ENCODE measurements around the gene SLC50A1.

SLC50A1 gene, protein sequence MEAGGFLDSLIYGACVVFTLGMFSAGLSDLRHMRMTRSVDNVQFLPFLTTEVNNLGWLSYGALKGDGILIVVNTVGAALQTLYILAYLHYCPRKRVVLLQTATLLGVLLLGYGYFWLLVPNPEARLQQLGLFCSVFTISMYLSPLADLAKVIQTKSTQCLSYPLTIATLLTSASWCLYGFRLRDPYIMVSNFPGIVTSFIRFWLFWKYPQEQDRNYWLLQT

DNA sequence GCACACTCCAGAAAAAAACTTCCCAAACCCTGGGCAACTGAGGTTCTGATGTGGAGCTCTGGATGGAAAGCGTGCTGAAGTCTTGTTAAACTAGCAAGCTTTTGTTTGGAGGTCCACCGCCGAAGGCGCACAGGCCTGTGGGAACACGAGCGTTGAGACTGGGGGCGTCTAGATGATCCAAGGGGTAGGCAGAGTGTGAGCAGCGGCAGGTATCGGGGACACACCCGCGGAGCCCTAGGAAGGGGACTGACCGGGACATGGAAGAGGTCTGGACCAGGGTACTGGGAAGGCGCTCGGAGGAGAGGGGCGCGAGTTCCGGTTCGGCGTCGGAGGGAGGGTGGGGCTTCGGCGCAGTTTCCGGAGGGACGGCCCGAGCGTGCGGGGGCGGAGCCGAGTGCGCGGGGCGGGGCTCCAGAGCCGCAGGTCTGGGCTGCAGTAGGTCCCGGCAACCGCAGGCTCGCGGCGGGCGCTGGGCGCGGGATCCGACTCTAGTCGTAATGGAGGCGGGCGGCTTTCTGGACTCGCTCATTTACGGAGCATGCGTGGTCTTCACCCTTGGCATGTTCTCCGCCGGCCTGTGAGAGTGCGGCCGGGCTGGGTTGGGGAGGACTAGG lies at the start of gene SLC50A1:
Gene SLC50A1 (plus strand): TSS at position 438 of the 614 bp plus-strand sequence. CDS start 60 bp downstream, at position 498.
- Histone ChIP-seq H3K9me3 (ENCODE audit: severe bottlenecking) (no peaks in the 10 kb centered on the region), H3K4me3 (ENCODE audit: severe bottlenecking) (peak within 1 kb of the TSS; percentile 41), H3K4me1 (ENCODE audit: insufficient read depth, poor library complexity, severe bottlenecking) (peaks cover 19% of the 10 kb centered on the region), H3K36me3 (ENCODE audit: low read depth) (peaks cover 53% of the 10 kb centered on the region), H3K27me3 (ENCODE audit: insufficient read depth, poor library complexity, severe bottlenecking) (no peaks in the 10 kb centered on the region), H3K27ac (ENCODE audit: poor library complexity, severe bottlenecking) (peak within 1 kb of the TSS; percentile 91)
- ATAC-seq (ENCODE audit: low read depth) (peak; percentile 73), DNase-seq (ENCODE audit: low spot score) (peak; percentile 94)
- TF ChIP-seq, protein P1, sequence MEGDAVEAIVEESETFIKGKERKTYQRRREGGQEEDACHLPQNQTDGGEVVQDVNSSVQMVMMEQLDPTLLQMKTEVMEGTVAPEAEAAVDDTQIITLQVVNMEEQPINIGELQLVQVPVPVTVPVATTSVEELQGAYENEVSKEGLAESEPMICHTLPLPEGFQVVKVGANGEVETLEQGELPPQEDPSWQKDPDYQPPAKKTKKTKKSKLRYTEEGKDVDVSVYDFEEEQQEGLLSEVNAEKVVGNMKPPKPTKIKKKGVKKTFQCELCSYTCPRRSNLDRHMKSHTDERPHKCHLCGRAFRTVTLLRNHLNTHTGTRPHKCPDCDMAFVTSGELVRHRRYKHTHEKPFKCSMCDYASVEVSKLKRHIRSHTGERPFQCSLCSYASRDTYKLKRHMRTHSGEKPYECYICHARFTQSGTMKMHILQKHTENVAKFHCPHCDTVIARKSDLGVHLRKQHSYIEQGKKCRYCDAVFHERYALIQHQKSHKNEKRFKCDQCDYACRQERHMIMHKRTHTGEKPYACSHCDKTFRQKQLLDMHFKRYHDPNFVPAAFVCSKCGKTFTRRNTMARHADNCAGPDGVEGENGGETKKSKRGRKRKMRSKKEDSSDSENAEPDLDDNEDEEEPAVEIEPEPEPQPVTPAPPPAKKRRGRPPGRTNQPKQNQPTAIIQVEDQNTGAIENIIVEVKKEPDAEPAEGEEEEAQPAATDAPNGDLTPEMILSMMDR (IDR thresholded peaks at IDR 0.05; ENCODE audit: poor library complexity, severe bottlenecking), result no peak

- peaks cover 13% of the 10 kb centered on the region for H3K27me3 ChIP-seq (ENCODE audit: insufficient read depth, poor library complexity, severe bottlenecking)
- peak overlapping the region; percentile 63 for H3K27ac ChIP-seq (ENCODE audit: poor library complexity, severe bottlenecking)
- H3K4me1 ChIP-seq (ENCODE audit: insufficient read depth, poor library complexity, severe bottlenecking), result peaks cover 14% of the 10 kb centered on the region
- ATAC-seq (ENCODE audit: low read depth) (no peak), DNase-seq (ENCODE audit: low spot score) (peak; percentile 68)
- peak overlapping the region; percentile 56 for H3K4me3 ChIP-seq (ENCODE audit: severe bottlenecking)
- no peaks in the 10 kb centered on the region for H3K36me3 ChIP-seq (ENCODE audit: low read depth)
- TF ChIP-seq, protein P1 (IDR thresholded peaks at IDR 0.05; ENCODE audit: poor library complexity, severe bottlenecking), result peak; percentile 96
- no peaks in the 10 kb centered on the region for H3K9me3 ChIP-seq (ENCODE audit: severe bottlenecking)
Observed at GRCh38 chr1:155086128-155086741, 49.4 kb upstream of the SLC50A1 start.

GRCh38 chr1:155086856-155087535 lies 48.7 kb upstream of the SLC50A1 start:
- H3K4me3 ChIP-seq (ENCODE audit: severe bottlenecking), result no peak overlapping the region

DNA sequence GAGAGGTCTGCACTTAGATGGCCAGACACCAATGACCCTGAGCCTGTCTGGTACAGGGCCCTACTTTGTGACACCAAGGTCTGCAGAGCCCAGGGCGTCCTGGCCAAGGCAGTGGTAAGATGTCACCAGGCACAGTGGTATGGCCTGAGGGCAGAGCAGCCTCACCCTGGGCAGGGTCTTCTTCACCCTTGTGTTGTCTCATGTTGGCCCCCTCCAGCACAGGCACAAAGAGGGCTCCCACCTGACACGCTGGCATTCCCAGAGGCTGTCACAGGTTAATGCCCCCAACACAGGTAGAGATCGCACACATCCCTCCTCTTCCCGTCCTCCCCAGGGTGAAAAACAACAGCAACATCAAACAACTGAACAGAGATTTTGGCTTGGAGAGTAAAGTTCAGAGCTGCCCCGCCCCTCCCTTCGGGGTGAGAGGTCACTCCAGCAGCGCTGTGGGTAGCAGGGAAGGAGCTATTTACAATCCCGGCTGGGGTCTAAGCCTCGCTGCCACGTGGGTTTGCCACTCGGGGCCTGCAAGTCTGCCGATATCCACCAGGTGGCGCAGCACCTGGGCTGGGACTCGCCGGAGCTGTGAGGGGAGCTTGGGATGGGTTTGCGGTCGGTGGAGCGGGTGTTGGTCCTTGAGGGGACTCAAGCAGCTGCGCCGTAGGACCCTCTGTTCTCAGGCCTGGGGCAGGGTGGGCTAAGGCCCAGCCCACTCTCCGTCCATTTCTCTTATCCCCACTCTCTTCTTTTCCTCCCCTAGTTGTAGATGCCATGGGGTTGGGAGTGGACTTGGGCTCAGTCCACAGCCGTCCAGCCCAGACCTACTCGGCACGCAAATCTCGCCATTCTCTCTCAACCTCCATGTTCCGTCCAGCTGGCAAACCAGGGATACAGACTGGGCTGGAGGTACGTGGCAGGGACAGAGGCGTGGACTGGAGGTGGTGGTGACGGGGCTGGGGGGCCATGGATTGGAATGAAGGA lies 44.3 kb upstream of the SLC50A1 start:
- Histone ChIP-seq H3K9me3 (ENCODE audit: severe bottlenecking) (no peaks in the 10 kb centered on the region), H3K4me1 (ENCODE audit: insufficient read depth, poor library complexity, severe bottlenecking) (no peaks in the 10 kb centered on the region), H3K4me3 (ENCODE audit: severe bottlenecking) (no peak overlapping the region), H3K36me3 (ENCODE audit: low read depth) (no peaks in the 10 kb centered on the region), H3K27me3 (ENCODE audit: insufficient read depth, poor library complexity, severe bottlenecking) (no peaks in the 10 kb centered on the region), H3K27ac (ENCODE audit: poor library complexity, severe bottlenecking) (no peak overlapping the region)
- ATAC-seq (ENCODE audit: low read depth) (peak; percentile 58), DNase-seq (ENCODE audit: low spot score) (no peak)
- TF ChIP-seq, protein P1 (IDR thresholded peaks at IDR 0.05; ENCODE audit: poor library complexity, severe bottlenecking), result peak; percentile 95

More at GRCh38 chr1:155086856-155087535, 48.7 kb upstream of the SLC50A1 start:
- Histone ChIP-seq H3K27me3 (ENCODE audit: insufficient read depth, poor library complexity, severe bottlenecking) (peaks cover 6% of the 10 kb centered on the region), H3K36me3 (ENCODE audit: low read depth) (no peaks in the 10 kb centered on the region), H3K9me3 (ENCODE audit: severe bottlenecking) (no peaks in the 10 kb centered on the region), H3K4me1 (ENCODE audit: insufficient read depth, poor library complexity, severe bottlenecking) (peaks cover 14% of the 10 kb centered on the region), H3K27ac (ENCODE audit: poor library complexity, severe bottlenecking) (no peak overlapping the region)
- TF ChIP-seq, protein P1 (IDR thresholded peaks at IDR 0.05; ENCODE audit: poor library complexity, severe bottlenecking), result no peak
- ATAC-seq (ENCODE audit: low read depth) (no peak), DNase-seq (ENCODE audit: low spot score) (no peak)
